GM18870 (cell line): ENCODE data around the gene HOXC10.

Experiments
- ATAC-seq: cut with Tn5 transposase; IDR thresholded peaks from one replicate; pipeline ENCODE4 v1.9.1; 2021; ENCODE audit warnings: moderate library complexity; ENCODE audit not compliant: unreplicated experiment

The HOXC10 gene

DNA sequence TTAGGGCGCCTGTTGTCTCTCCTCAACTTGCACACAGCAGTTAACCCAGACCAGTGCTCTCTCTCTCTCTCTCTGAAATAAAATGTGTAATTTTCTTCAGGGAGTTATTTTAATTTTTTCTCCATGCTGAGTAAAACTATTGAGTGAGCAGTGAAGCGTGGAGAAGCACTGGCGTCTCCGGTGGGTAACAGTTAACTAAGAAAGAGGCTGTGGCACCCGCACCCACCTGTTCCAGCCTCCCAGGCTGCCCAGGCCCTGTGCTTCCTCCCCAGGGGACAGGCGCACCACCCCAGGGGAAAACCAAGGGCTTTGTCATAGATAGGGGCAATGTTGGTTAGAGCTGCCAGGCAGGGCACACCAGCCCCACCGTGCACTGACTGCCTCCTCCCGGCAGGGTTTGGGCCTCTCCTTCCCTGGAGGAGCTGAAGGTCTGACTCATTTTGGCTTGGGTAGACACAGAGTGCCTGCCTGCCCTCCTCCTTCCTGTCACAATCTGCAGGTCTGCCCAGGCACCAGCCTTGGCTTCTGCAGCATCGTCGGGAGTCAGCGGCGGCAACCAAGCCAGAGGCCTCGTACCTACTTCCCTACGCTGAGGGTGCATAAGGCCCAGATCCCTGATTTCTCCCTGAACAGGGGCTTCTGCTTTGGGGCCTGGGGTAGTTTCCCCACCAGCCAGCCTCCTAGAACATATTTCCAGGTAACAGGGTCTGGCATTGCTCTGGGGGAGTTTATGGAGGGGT is 51.8 kb downstream of the HOXC10 start:
- ATAC-seq = no peak

DNA sequence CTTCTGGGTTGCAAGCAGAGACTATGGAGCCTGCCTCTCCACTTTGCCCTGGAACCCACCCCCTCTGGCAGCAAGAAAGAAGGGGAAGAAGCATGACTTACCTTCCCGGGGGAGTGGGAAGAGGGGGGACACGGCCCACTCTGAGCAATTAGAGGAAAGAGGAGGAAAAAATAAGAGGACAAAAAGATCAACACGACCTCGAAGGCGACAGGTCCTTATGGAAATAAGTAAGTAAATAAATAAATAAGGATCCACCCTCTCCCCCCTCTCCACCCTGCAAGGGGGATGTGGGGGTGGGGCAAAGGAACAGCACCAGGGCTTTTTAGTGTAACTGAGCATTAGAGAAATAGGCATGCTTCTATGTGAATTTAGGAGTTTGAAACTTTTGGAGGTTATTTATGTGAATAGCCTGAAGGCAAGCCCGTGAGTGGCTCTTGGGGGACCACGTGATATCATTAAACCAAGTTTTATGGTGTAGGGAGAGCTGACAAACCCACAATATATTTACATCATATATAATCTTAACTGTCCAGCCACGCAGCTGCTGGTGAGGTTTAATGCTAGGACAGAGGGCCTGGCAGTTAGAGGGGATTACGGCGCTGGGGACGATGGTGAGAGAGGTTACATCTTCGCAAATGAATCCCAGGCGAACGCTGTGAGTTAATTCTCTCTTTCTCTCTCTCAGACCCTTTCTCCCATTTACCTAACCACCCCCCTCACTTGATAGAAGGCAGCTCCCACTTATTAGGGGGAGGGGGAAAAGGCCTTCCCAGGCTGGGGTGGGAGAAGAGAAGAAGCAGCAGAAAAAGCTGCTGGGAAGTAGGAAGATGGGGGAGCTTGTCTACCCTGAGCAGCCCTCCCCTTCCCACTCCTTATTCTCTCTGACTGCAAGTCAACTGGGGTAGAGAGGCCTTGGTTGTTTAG is 52.7 kb downstream of the HOXC10 start:
- no peak for ATAC-seq

- no peak for ATAC-seq
Observed at GRCh38 chr12:54038284-54038870, 53.4 kb downstream of the HOXC10 start.

- ATAC-seq = no peak
Observed at GRCh38 chr12:54038871-54039414, 54.0 kb downstream of the HOXC10 start.

DNA sequence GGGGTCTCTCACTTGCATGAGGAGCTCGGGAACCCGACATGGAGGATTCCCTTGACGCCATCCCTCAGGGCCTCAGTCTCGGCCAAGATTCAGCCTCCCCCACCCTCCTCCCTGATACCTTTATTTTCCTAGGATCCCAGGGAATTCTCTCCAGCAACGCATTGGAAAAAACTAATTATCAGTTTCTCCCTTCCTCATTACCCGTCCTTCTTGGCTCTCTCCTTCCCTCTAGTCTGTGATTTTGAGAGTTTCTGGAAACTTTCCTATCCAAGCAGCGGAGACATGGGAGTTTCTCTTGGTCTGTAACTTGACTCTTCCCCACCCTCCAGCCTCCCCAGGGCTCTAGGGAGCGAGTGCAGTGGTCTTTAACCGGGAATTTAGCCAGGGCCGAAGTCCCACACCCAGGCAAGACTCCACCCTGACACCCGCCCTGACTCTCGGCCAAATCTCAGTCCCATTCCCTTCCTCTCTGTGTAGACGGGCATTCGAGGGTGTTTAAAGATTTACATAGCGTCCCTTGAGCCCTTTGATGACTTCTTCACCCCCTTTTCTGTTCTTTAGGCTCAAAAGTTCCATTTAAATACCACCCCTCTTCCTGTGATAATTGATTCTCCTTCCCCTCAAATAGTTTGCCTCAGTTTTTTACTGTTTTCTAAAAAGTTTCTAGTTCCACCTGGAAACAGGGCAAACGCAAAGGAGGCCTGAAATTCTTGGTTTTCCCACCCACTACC is 54.6 kb downstream of the HOXC10 start:
- ATAC-seq = no peak
